ENCODE results near the gene ANK3. TPM values are rescaled to one million over a fixed set of nuclear protein-coding genes. Genes with fewer than 3 reads are reported as not detected.

ANK3 gene
- total and polyA plus RNA-seq, 2 donors from 2014 or later = 38.2 to 214 TPM

DNA sequence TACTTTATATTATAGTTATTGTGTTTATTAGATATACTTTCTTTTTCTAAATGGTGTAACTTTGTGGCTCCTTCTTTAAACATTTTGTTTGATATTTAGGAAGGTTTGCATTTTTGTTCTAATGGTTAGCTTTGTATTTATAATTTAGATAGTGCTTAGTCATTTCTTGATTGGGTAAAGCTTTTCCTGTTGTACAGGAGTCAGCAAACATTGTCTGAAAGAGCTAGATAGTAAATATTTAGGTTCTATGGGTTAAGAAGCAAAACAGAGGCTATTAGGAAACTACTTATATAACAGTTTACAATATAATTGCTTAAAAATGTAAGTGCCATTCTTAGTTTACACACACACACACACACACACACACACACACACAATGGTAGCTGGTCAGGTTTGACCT is 412.8 kb downstream of the ANK3 start:
- FAIRE-seq (no peak), DNase-seq (no peak)
- Histone ChIP-seq H3K27me3 (ENCODE audit: control insufficient read depth, insufficient read depth, low read length) (no peaks in the 10 kb centered on the region), H3K27ac (ENCODE audit: low read depth in 2 of 2, low read length in 2 of 2) (no peak overlapping the region), H3K4me1 (ENCODE audit: control insufficient read depth in 2 of 3, insufficient read depth in 2 of 3, low read depth in 1 of 3, low read length in 3 of 3) (peaks cover 0 to 2% (median 0%) of the 10 kb centered on the region in 3 donors), H3K4me3 (ENCODE audit: low read length in 3 of 3) (no peak overlapping the region), H3K36me3 (ENCODE audit: control insufficient read depth in 2 of 3, insufficient read depth in 3 of 3, low read length in 3 of 3) (no peaks in the 10 kb centered on the region), H3K9ac (ENCODE audit: low read length in 3 of 3) (no peak overlapping the region), H3K9me3 (ENCODE audit: control insufficient read depth in 2 of 3, insufficient read depth in 1 of 3, low read length in 3 of 3) (peaks cover 0 to 10% (median 0%) of the 10 kb centered on the region in 3 donors)
- intact Hi-C loops (cut with DNase I) = no loop called here
- TF ChIP-seq, protein P1, sequence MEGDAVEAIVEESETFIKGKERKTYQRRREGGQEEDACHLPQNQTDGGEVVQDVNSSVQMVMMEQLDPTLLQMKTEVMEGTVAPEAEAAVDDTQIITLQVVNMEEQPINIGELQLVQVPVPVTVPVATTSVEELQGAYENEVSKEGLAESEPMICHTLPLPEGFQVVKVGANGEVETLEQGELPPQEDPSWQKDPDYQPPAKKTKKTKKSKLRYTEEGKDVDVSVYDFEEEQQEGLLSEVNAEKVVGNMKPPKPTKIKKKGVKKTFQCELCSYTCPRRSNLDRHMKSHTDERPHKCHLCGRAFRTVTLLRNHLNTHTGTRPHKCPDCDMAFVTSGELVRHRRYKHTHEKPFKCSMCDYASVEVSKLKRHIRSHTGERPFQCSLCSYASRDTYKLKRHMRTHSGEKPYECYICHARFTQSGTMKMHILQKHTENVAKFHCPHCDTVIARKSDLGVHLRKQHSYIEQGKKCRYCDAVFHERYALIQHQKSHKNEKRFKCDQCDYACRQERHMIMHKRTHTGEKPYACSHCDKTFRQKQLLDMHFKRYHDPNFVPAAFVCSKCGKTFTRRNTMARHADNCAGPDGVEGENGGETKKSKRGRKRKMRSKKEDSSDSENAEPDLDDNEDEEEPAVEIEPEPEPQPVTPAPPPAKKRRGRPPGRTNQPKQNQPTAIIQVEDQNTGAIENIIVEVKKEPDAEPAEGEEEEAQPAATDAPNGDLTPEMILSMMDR (IDR thresholded peaks at IDR 0.05; ENCODE audit: borderline replicate concordance, extremely low read depth, insufficient read depth) = no peak

All from kidney (tissue), 14 donors.